ENCODE measurements around the gene DNAAF3.

DNAAF3 gene

DNA sequence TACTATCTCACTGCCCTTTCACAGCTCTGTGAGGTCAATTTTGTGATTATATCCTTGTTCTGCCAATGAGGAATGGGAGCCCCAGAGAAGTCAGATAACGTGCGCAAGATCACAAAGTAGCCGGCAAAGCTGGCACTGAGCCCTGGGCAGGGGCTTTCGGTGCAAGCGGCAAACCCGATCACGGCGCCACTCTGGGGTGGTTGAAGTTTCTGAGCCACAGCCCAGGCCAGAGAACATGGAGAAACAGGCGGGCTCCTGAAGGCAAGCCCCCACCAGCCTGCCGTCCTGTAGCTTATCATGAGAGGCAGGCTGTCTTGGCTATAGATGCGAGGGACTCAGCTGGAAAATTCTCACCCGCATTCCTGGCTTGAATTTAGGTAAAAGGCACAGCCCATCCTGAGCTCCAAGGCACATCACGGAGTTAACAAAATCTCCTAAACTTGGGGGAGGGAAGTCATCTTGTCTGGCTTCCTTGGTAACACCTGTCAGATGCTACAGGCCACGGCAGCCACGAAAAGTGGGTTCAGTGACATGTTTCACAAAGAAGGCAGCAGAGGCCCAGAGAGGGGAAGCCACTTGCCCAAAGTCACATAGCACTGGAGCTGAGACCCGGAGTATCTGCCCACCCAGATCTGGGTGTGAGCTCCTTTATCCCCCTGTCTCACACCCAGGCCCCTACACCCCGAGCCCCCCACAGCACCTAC is 29.9 kb downstream of the DNAAF3 start:
- Histone ChIP-seq H3K4me2 (ENCODE audit: low read length) (no peak overlapping the region), H3K36me3 (replicated peaks; ENCODE audit: low read depth, low read length) (no peaks in the 10 kb centered on the region), H3K4me1 (ENCODE audit: low read length) (peaks cover 38% of the 10 kb centered on the region), H3K4me3 (ENCODE audit: low read length) (no peak overlapping the region), H3K9ac (ENCODE audit: low read length) (no peak overlapping the region), H3K79me2 (ENCODE audit: low read length) (no peaks in the 10 kb centered on the region), H3K27me3 (ENCODE audit: low read depth, low read length) (peaks cover 16% of the 10 kb centered on the region), H3K27ac (ENCODE audit: low read length) (no peak overlapping the region), H2AFZ (ENCODE audit: low read depth, low read length) (no peak overlapping the region), H4K20me1 (ENCODE audit: insufficient read depth, low read length) (no peaks in the 10 kb centered on the region), H3K9me3 (ENCODE audit: insufficient read depth, low read length) (no peaks in the 10 kb centered on the region)
- TF ChIP-seq, protein P1, sequence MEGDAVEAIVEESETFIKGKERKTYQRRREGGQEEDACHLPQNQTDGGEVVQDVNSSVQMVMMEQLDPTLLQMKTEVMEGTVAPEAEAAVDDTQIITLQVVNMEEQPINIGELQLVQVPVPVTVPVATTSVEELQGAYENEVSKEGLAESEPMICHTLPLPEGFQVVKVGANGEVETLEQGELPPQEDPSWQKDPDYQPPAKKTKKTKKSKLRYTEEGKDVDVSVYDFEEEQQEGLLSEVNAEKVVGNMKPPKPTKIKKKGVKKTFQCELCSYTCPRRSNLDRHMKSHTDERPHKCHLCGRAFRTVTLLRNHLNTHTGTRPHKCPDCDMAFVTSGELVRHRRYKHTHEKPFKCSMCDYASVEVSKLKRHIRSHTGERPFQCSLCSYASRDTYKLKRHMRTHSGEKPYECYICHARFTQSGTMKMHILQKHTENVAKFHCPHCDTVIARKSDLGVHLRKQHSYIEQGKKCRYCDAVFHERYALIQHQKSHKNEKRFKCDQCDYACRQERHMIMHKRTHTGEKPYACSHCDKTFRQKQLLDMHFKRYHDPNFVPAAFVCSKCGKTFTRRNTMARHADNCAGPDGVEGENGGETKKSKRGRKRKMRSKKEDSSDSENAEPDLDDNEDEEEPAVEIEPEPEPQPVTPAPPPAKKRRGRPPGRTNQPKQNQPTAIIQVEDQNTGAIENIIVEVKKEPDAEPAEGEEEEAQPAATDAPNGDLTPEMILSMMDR (IDR thresholded peaks at IDR 0.05; ENCODE audit: low read depth, low read length) = no peak
- no peak for TF ChIP-seq EZH2phosphoT487 (IDR thresholded peaks at IDR 0.05; ENCODE audit: low read depth)

DNA sequence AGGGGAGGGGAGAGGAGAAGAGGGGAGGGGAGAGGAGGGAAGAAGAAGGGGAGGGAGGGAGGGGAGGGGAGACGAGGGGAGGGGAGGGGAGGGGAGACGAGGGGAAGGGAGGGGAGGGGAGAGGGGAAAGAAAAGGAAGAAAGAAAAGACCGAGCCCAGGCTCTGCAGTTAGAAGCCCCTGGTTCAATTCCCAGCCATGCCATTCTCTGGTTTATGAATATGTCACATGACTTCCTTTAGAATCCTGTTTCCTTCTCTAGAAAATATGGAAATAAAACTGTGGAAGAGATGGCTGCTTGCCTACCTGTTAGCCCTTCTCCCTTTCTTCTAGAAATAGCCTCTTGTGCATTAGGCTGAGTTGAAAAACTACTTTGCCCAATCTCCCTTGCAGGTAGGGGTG is 31.7 kb downstream of the DNAAF3 start:
- Histone ChIP-seq H3K4me3 (ENCODE audit: low read length) (peak overlapping the region; percentile 40), H3K79me2 (ENCODE audit: low read length) (no peaks in the 10 kb centered on the region), H4K20me1 (ENCODE audit: insufficient read depth, low read length) (no peaks in the 10 kb centered on the region), H3K27ac (ENCODE audit: low read length) (no peak overlapping the region), H3K36me3 (replicated peaks; ENCODE audit: low read depth, low read length) (no peaks in the 10 kb centered on the region), H3K4me2 (ENCODE audit: low read length) (peak overlapping the region; percentile 50), H3K4me1 (ENCODE audit: low read length) (peaks cover 36% of the 10 kb centered on the region), H3K27me3 (ENCODE audit: low read depth, low read length) (peaks cover 20% of the 10 kb centered on the region), H3K9me3 (ENCODE audit: insufficient read depth, low read length) (no peaks in the 10 kb centered on the region), H2AFZ (ENCODE audit: low read depth, low read length) (no peak overlapping the region), H3K9ac (ENCODE audit: low read length) (0 out of 2 replicates have a peak overlapping the region, but pooled peaks have one; percentile 7)
- TF ChIP-seq, protein P1 (IDR thresholded peaks at IDR 0.05; ENCODE audit: low read depth, low read length) = no peak
- TF ChIP-seq EZH2phosphoT487 (IDR thresholded peaks at IDR 0.05; ENCODE audit: low read depth) = no peak

DNA sequence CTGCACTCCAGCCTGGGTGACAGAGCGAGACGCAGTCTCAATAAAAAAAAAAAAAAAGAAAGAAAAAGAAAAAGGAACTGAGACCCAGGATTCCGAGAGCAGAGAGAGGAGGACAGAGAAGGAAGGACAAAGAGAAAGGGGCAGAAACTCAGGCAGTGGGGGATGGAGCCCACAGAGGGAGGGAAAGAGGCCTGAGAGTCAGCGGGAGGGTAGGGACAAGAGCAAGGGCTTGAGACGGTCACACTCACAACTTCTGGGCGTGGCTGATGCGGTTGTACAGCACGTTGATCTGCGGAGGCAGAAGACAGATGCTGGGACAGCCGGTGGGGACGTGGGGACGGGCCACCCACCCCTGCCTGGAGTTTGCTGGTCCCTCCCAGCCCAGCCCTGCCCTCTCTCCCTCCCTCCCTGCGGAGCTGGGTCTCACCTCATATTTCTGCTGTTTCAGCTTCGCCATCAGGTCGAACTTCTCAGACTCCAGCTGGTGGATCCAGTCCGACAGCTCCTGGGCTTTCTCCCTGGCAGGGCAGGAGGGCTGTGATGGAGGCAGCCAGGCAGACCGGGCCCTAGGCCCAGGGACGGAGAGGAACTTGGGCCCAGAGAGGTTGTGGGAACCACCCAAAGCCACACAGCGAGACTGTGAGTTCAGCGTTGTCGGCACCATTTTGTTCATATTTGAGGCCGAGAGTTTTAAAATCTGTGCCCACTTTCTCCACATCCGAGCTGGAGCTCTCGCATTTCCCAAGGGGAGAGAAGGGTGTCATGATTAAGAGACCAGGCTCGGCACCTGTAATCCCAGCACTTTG is 32.6 kb downstream of the DNAAF3 start:
- peak overlapping the region; percentile 5; the same call in 1 of the 2 replicates for H2AFZ ChIP-seq (ENCODE audit: low read depth, low read length)
- H3K4me3 ChIP-seq (ENCODE audit: low read length) = peak overlapping the region; percentile 67
- H4K20me1 ChIP-seq (ENCODE audit: insufficient read depth, low read length) = no peaks in the 10 kb centered on the region
- no peaks in the 10 kb centered on the region for H3K36me3 ChIP-seq (replicated peaks; ENCODE audit: low read depth, low read length)
- H3K9ac ChIP-seq (ENCODE audit: low read length) = peak overlapping the region; percentile 50; the same call in 1 of the 2 replicates
- H3K4me2 ChIP-seq (ENCODE audit: low read length) = peak overlapping the region; percentile 60
- H3K79me2 ChIP-seq (ENCODE audit: low read length) = no peaks in the 10 kb centered on the region
- H3K9me3 ChIP-seq (ENCODE audit: insufficient read depth, low read length) = no peaks in the 10 kb centered on the region
- peak overlapping the region; percentile 25; the same call in 1 of the 2 replicates for H3K27ac ChIP-seq (ENCODE audit: low read length)
- TF ChIP-seq EZH2phosphoT487 (IDR thresholded peaks at IDR 0.05; ENCODE audit: low read depth) = no peak
- TF ChIP-seq, protein P1 (IDR thresholded peaks at IDR 0.05; ENCODE audit: low read depth, low read length) = no peak
- H3K27me3 ChIP-seq (ENCODE audit: low read depth, low read length) = peaks cover 20% of the 10 kb centered on the region
- peaks cover 36% of the 10 kb centered on the region for H3K4me1 ChIP-seq (ENCODE audit: low read length)
